GM19035 (cell line): Measurements from ENCODE around the gene BRIX1.
"Not testable (repeated sequence)": the region's sequence is repeated elsewhere in the genome, so short reads cannot be mapped to it uniquely, and the experiment has no call there.

Source experiments
- ATAC-seq: cut with Tn5 transposase; IDR thresholded peaks from one replicate; pipeline ENCODE4 v1.9.1; 2021; ENCODE audit not compliant: unreplicated experiment

The BRIX1 gene

GRCh38 chr5:34913072-34913471, 2.4 kb upstream of the BRIX1 start:
- ATAC-seq, result no peak

GRCh38 chr5:34914671-34915138, 806 bp upstream of the BRIX1 start:
- ATAC-seq, result peak; percentile 16

- peak; percentile 17 for ATAC-seq
Observed at GRCh38 chr5:34915856-34916192, 313 bp downstream of the BRIX1 start.

- ATAC-seq, result no peak
Observed at GRCh38 chr5:34916518-34916917, 1.0 kb downstream of the BRIX1 start.

- ATAC-seq, result no peak
Observed at GRCh38 chr5:34918025-34918424, 2.5 kb downstream of the BRIX1 start.

GRCh38 chr5:34919077-34919476, 3.6 kb downstream of the BRIX1 start:
- no peak for ATAC-seq

GRCh38 chr5:34923256-34923655, 7.7 kb downstream of the BRIX1 start:
- ATAC-seq, result not testable (repeated sequence)

- peak; percentile 53 for ATAC-seq
Observed at GRCh38 chr5:34923694-34924461, 8.4 kb downstream of the BRIX1 start.

- no peak for ATAC-seq
Observed at GRCh38 chr5:34924462-34924765, 8.9 kb downstream of the BRIX1 start.

- no peak for ATAC-seq
Observed at GRCh38 chr5:34926318-34926888, 10.9 kb downstream of the BRIX1 start.

- no peak for ATAC-seq
Observed at GRCh38 chr5:34927785-34928184, 12.3 kb downstream of the BRIX1 start.

- no peak for ATAC-seq
Observed at GRCh38 chr5:34928267-34928666, 12.8 kb downstream of the BRIX1 start.

GRCh38 chr5:34929134-34929719, 13.7 kb downstream of the BRIX1 start, which contains the start of gene DNAJC21:
TSS of gene DNAJC21 (plus strand) at chr5:34929559. CDS start at chr5:34929820, 261 bp downstream.
- peak; percentile 85 for ATAC-seq

- ATAC-seq, result peak; percentile 79
Observed at GRCh38 chr5:34929720-34930461, 14.4 kb downstream of the BRIX1 start.

- no peak for ATAC-seq
Observed at GRCh38 chr5:34930462-34930844, 14.9 kb downstream of the BRIX1 start.

GRCh38 chr5:34930870-34931269, 15.4 kb downstream of the BRIX1 start:
- ATAC-seq, result no peak

- no peak for ATAC-seq
Observed at GRCh38 chr5:34932947-34933346, 17.4 kb downstream of the BRIX1 start.

- no peak for ATAC-seq
Observed at GRCh38 chr5:34941936-34942335, 26.4 kb downstream of the BRIX1 start.

GRCh38 chr5:34944044-34944443, 28.5 kb downstream of the BRIX1 start:
- no peak for ATAC-seq

- no peak for ATAC-seq
Observed at GRCh38 chr5:34944460-34945047, 29.0 kb downstream of the BRIX1 start.

- ATAC-seq, result no peak
Observed at GRCh38 chr5:34957321-34957720, 41.8 kb downstream of the BRIX1 start.
